ENCODE data around the gene URAD.
A peak's percentile ranks its signal among the peaks of the same experiment; 100 is the strongest.

The URAD gene

DNA sequence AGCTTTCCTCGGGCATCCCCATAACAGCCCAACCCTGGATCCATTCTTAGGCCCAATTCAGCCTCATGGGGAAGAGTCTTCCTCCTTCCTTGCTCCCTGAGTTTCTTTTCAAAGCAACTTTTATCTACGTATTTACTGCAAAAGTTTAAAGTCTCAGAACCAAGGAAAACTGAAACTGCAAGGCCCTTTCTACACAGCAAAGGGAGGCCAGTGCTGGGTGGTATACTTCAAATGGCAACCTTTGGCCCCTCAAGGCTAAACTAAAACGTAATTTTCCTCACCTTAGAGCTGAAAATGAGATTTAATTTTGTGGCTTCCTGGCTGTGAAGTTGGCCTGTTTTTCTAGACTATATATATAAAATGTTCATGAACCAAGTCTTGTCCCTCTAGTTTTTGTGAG, 25.0 kb downstream of the URAD start:
- Histone ChIP-seq H2AFZ (ENCODE audit: low read length) (no peak overlapping the region), H3K9me2 (replicated peaks; ENCODE audit: low read depth, low read length) (no peaks in the 10 kb centered on the region), H3K9ac (ENCODE audit: low read depth, low read length, poor library complexity, severe bottlenecking) (no peak overlapping the region), H3K36me3 (ENCODE audit: insufficient read depth, low read length) (no peaks in the 10 kb centered on the region), H3K9me3 (ENCODE audit: insufficient read depth, low read depth, low read length) (no peaks in the 10 kb centered on the region), H3K4me1 (ENCODE audit: insufficient read depth, low read length, poor library complexity, severe bottlenecking) (no peaks in the 10 kb centered on the region), H4K20me1 (ENCODE audit: insufficient read depth, low read length, poor library complexity, severe bottlenecking) (no peaks in the 10 kb centered on the region), H3F3A (ENCODE audit: low read depth) (no peaks in the 10 kb centered on the region), H3K27me3 (ENCODE audit: insufficient read depth, low read length, poor library complexity, severe bottlenecking) (no peaks in the 10 kb centered on the region), H3K4me3 (ENCODE audit: low read length, poor library complexity, severe bottlenecking) (no peak overlapping the region), H3K4me2 (ENCODE audit: low read depth, low read length, poor library complexity, severe bottlenecking) (no peak overlapping the region), H3K79me2 (ENCODE audit: insufficient read depth, low read length) (no peaks in the 10 kb centered on the region)
- TF ChIP-seq CTCF (conservative IDR thresholded peaks at IDR 0.05; ENCODE audit: low read length) (no peak), EZH2phosphoT487 (IDR thresholded peaks at IDR 0.05; ENCODE audit: borderline replicate concordance) (no peak)

DNA sequence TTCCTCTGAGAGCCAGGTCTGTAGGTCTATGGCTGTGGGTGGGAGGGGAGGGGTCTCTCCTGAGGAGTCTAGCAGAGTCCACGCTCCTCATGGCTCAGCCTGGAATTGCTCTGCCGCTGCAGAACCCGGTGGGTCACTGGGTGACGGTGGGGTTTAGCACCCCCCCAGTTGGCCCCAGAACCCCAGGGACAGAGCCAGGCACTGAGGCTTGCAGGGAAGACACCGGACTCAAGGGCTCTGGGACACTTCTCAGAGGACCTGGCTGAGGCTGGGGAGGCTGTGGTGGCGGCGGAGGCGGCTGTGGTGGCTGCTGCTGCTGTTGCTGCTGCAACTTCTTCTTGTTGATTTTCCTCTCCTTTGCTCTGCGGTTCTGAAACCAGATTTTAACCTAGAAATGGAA, 25.5 kb downstream of the URAD start:
- Histone ChIP-seq H3K4me3 (ENCODE audit: low read length, poor library complexity, severe bottlenecking) (no peak overlapping the region), H3K4me1 (ENCODE audit: insufficient read depth, low read length, poor library complexity, severe bottlenecking) (no peaks in the 10 kb centered on the region), H3K9me2 (replicated peaks; ENCODE audit: low read depth, low read length) (no peaks in the 10 kb centered on the region), H3K9ac (ENCODE audit: low read depth, low read length, poor library complexity, severe bottlenecking) (no peak overlapping the region), H3K27me3 (ENCODE audit: insufficient read depth, low read length, poor library complexity, severe bottlenecking) (no peaks in the 10 kb centered on the region), H2AFZ (ENCODE audit: low read length) (no peak overlapping the region), H3K36me3 (ENCODE audit: insufficient read depth, low read length) (no peaks in the 10 kb centered on the region), H3K79me2 (ENCODE audit: insufficient read depth, low read length) (no peaks in the 10 kb centered on the region), H3F3A (ENCODE audit: low read depth) (no peaks in the 10 kb centered on the region), H4K20me1 (ENCODE audit: insufficient read depth, low read length, poor library complexity, severe bottlenecking) (no peaks in the 10 kb centered on the region), H3K9me3 (ENCODE audit: insufficient read depth, low read depth, low read length) (no peaks in the 10 kb centered on the region), H3K4me2 (ENCODE audit: low read depth, low read length, poor library complexity, severe bottlenecking) (no peak overlapping the region)
- no peak for TF ChIP-seq EZH2phosphoT487 (IDR thresholded peaks at IDR 0.05; ENCODE audit: borderline replicate concordance)
- no peak for TF ChIP-seq CTCF (conservative IDR thresholded peaks at IDR 0.05; ENCODE audit: low read length)

GRCh38 chr13:27962128-27962841, 26.2 kb downstream of the URAD start:
- no peaks in the 10 kb centered on the region for H3K36me3 ChIP-seq (ENCODE audit: insufficient read depth, low read length)
- H4K20me1 ChIP-seq (ENCODE audit: insufficient read depth, low read length, poor library complexity, severe bottlenecking), result no peaks in the 10 kb centered on the region
- no peak for TF ChIP-seq EZH2phosphoT487 (IDR thresholded peaks at IDR 0.05; ENCODE audit: borderline replicate concordance)
- TF ChIP-seq CTCF (conservative IDR thresholded peaks at IDR 0.05; ENCODE audit: low read length), result no peak
- no peak overlapping the region for H3K4me3 ChIP-seq (ENCODE audit: low read length, poor library complexity, severe bottlenecking)
- H3K79me2 ChIP-seq (ENCODE audit: insufficient read depth, low read length), result no peaks in the 10 kb centered on the region
- no peak overlapping the region for H3K9ac ChIP-seq (ENCODE audit: low read depth, low read length, poor library complexity, severe bottlenecking)
- no peaks in the 10 kb centered on the region for H3K9me3 ChIP-seq (ENCODE audit: insufficient read depth, low read depth, low read length)
- peak overlapping the region; percentile 26; the same call in 1 of the 2 replicates for H2AFZ ChIP-seq (ENCODE audit: low read length)
- no peak overlapping the region for H3K4me2 ChIP-seq (ENCODE audit: low read depth, low read length, poor library complexity, severe bottlenecking)
- no peaks in the 10 kb centered on the region for H3K9me2 ChIP-seq (replicated peaks; ENCODE audit: low read depth, low read length)
- no peaks in the 10 kb centered on the region for H3K27me3 ChIP-seq (ENCODE audit: insufficient read depth, low read length, poor library complexity, severe bottlenecking)
- H3F3A ChIP-seq (ENCODE audit: low read depth), result no peaks in the 10 kb centered on the region
- no peaks in the 10 kb centered on the region for H3K4me1 ChIP-seq (ENCODE audit: insufficient read depth, low read length, poor library complexity, severe bottlenecking)

Data from Loucy (cell line).